PC-9 (cell line): ENCODE measurements around the gene NUP214. TPM values are rescaled to one million over a fixed set of nuclear protein-coding genes. Genes with fewer than 3 reads are reported as not detected.

Experiments
- BruUV-seq: library from RNA; stranded (reverse); fragments of 400-500 nt; replicated peaks from 2 replicates; lab custom pipeline; 2021; lab: Mats Ljungman, UMichigan
- CTCF ChIA-PET: fragments of 300-600 bp; sonication (Branson Sonifier 250); formaldehyde crosslinking; loops from one replicate; lab custom pipeline; 2022; ENCODE audit warnings: antibody characterized with exemption; lab: Charles Lee
- POLR2A ChIA-PET: fragments of 300-600 bp; sonication (Branson Sonifier 250); formaldehyde crosslinking; loops from one replicate; lab custom pipeline; 2022; ENCODE audit warnings: antibody characterized with exemption; ENCODE audit not compliant: unreplicated experiment; lab: Charles Lee
- DNase-seq, 2 experiments: peaks; one replicate each; pipeline versions ENCODE4 v3.0.0 to v3.0.0-alpha.2; 2015 to 2022; ENCODE audit warnings: mixed read lengths in 1 of 2
- H2AFZ ChIP-seq: fragments of 200-600 bp; sonication (generic); 2 replicates; pipeline ENCODE4 v1.8.1; 2017; ENCODE audit warnings: antibody characterized with exemption
- H3F3A ChIP-seq: fragments of 200-600 bp; sonication (generic); 2 replicates; pipeline ENCODE4 v1.8.1; 2017; ENCODE audit warnings: antibody characterized with exemption, mild to moderate bottlenecking, low read depth; ENCODE audit not compliant: insufficient read depth
- H3K27ac ChIP-seq: fragments of 200-600 bp; sonication (generic); 2 replicates; pipeline ENCODE4 v1.6.1; 2016; ENCODE audit warnings: mixed run types
- H3K27me3 ChIP-seq: fragments of 200-600 bp; sonication (generic); 2 replicates; pipeline ENCODE4 v1.6.1; 2016; ENCODE audit warnings: low read depth, mixed run types; ENCODE audit not compliant: insufficient read depth
- H3K36me3 ChIP-seq: fragments of 200-600 bp; sonication (generic); 2 replicates; pipeline ENCODE4 v1.6.1; 2016; ENCODE audit warnings: low read depth, mixed run types
- H3K4me1 ChIP-seq: fragments of 200-600 bp; sonication (generic); replicated peaks from 2 replicates; pipeline ENCODE4 v1.6.1; 2016; ENCODE audit warnings: mixed run types; ENCODE audit not compliant: insufficient read depth
- H3K4me2 ChIP-seq: fragments of 200-600 bp; sonication (generic); 2 replicates; pipeline ENCODE4 v1.6.1; 2017; ENCODE audit warnings: mixed run types
- H3K4me3 ChIP-seq: fragments of 200-600 bp; sonication (generic); 2 replicates; pipeline ENCODE4 v1.6.1; 2016; ENCODE audit warnings: mixed run types
- H3K79me2 ChIP-seq: fragments of 200-600 bp; sonication (generic); 2 replicates; pipeline ENCODE4 v1.6.1; 2017; ENCODE audit warnings: low read depth, mixed run types
- H3K9me2 ChIP-seq: fragments of 200-600 bp; sonication (generic); 2 replicates; pipeline ENCODE4 v1.8.1; 2017; ENCODE audit warnings: mild to moderate bottlenecking; ENCODE audit not compliant: insufficient read depth
- H3K9me3 ChIP-seq: fragments of 200-600 bp; sonication (generic); 2 replicates; pipeline ENCODE4 v1.8.1; 2016; ENCODE audit warnings: low read depth; ENCODE audit not compliant: insufficient read depth
- H4K20me1 ChIP-seq: fragments of 200-600 bp; sonication (generic); 2 replicates; pipeline ENCODE4 v1.8.1; 2017; ENCODE audit not compliant: insufficient read depth
- CTCF ChIP-seq: fragments of 200-600 bp; sonication (generic); conservative IDR thresholded peaks from 2 replicates; pipeline ENCODE4 v1.6.1; 2017; ENCODE audit warnings: mixed run types, antibody characterized with exemption, mild to moderate bottlenecking, moderate library complexity
- EZH2 ChIP-seq: fragments of 200-600 bp; sonication (generic); IDR thresholded peaks from 2 replicates; pipeline ENCODE4 v1.8.0; 2017; ENCODE audit warnings: antibody characterized with exemption, low read depth
- intact Hi-C: fragments of 100-400 bp; cut with micrococcal nuclease; formaldehyde crosslinking; loops from one replicate; pipeline ENCODE4 v1.10.0; 2022; ENCODE audit not compliant: unreplicated experiment
- total RNA-seq: library from RNA; stranded (reverse); gene quantifications from 2 replicates; pipeline ENCODE4 v1.2.3, GENCODE V29; 2021

Gene NUP214
- total RNA-seq, 1 experiment from 2014 or later: 59.0 TPM

- no peaks in the 10 kb centered on the region for H3K79me2 ChIP-seq
- no peaks in the 10 kb centered on the region for H3F3A ChIP-seq
- H3K9me3 ChIP-seq: no peaks in the 10 kb centered on the region
- peaks cover 36% of the 10 kb centered on the region for H3K27me3 ChIP-seq
- ChIA-PET POLR2A (no interaction called here), CTCF (no interaction called here)
- H2AFZ ChIP-seq: no peak overlapping the region
- TF ChIP-seq CTCF: no peak
- no peak for TF ChIP-seq EZH2
- no peak overlapping the region for H3K4me3 ChIP-seq
- H3K4me2 ChIP-seq: peak overlapping the region; percentile 65; the same call in 1 of the 2 replicates
- no peaks in the 10 kb centered on the region for H3K9me2 ChIP-seq
- no peaks in the 10 kb centered on the region for H3K36me3 ChIP-seq
- no peak overlapping the region for H3K27ac ChIP-seq
- H4K20me1 ChIP-seq: no peaks in the 10 kb centered on the region
- intact Hi-C loops: loop anchor here (5.0 kb wide), 1 partner anchor 59 kb away; no protein-coding TSS in a partner anchor
- DNase-seq: peak in 1 of 2 experiments; percentile 17
- no TSS peak for BruUV-seq
- no peaks in the 10 kb centered on the region for H3K4me1 ChIP-seq
These were observed 153.3 kb downstream of the NUP214 start for GRCh38 chr9:131278702-131279111.

DNA sequence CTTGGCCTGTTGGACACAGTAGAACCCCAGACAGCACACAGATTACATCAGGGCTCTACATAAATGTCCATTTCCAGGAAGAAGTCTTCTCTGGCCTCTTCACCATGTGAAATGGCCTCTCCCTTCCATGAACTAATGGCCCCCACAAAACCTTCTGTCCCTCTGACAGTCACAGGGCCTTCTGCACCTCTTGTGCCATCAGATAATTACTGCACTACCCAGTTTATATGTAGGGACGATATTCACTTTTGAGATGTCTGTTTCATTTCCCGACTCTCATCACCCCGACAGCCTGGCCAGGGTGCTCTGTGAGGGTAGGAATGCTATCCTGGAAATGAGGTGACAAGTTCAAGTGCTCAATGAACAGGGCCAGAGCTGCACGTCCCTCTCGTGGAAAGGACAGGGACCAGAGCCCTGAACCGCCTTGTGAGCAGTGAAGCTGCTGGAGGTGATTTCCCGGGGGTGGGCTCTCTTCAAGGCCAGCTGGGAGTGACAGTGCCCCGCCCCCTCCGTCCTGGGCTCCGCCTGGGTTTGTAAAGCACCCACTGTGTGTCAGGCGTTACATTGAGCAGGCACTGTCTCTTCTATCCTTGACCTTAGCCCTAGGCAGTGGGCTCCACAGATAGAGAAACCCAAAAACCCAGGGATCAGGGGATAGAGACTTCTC is 153.9 kb downstream of the NUP214 start:
- Histone ChIP-seq H3K36me3 (no peaks in the 10 kb centered on the region), H3K27ac (no peak overlapping the region), H3K9me2 (no peaks in the 10 kb centered on the region), H3K9me3 (no peaks in the 10 kb centered on the region), H3K79me2 (no peaks in the 10 kb centered on the region), H3K4me2 (0 out of 2 replicates have a peak overlapping the region, but pooled peaks have one; percentile 65), H2AFZ (no peak overlapping the region), H4K20me1 (no peaks in the 10 kb centered on the region), H3K4me1 (no peaks in the 10 kb centered on the region), H3F3A (no peaks in the 10 kb centered on the region), H3K4me3 (no peak overlapping the region), H3K27me3 (peaks cover 36% of the 10 kb centered on the region)
- ChIA-PET POLR2A (no interaction called here), CTCF (no interaction called here)
- TF ChIP-seq CTCF (no peak), EZH2 (no peak)
- intact Hi-C loops: loop anchor here (5.0 kb wide), 1 partner anchor 58 kb away; no protein-coding TSS in a partner anchor
- BruUV-seq: no TSS peak
- DNase-seq: no peak

DNA sequence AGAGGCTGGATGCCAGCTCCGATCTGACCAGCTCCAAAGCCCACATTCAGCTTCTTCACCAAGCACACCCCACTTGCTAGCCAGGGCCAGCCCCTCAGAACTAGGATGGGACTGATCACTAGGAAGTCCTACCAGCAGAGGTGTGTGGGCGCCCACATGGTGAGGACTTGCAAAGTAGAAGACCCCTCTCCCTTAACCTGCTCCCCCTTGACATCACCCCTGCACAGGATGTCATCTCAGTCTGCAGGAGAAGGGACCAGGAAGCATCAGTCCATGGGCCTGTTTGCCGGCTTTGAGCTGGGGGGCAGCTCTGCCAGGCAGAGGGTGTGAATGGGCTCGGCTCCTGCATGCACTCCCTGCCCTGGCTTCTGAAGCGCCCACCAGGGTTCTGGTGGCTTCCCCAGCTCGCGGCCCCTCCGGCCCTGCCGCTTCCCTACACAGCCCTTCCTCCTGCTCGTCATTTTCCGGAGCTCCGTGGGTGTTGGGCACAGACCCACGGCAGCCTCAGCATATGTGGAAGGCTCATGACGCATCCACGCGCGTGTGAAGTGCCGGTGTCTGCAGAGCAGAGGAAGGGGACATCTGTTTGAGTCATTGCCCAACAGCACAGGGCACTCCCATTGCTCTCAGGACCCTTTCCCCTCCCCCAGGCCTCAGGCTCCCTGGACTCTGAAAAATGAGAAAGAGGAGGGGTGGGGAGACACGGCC is 154.6 kb downstream of the NUP214 start:
- POLR2A ChIA-PET: interaction anchor here (0.5 kb wide), 1 partner anchor 155 kb away, joined by 6 read pairs; the partner anchor contains the start of gene NUP214
- intact Hi-C loops: loop anchor here (5.0 kb wide), 1 partner anchor 57 kb away; no protein-coding TSS in a partner anchor
- Histone ChIP-seq H3F3A (no peaks in the 10 kb centered on the region), H3K79me2 (no peaks in the 10 kb centered on the region), H3K36me3 (no peaks in the 10 kb centered on the region), H3K4me2 (no peak overlapping the region), H3K27me3 (peaks cover 36% of the 10 kb centered on the region), H3K4me3 (no peak overlapping the region), H3K9me2 (no peaks in the 10 kb centered on the region), H4K20me1 (no peaks in the 10 kb centered on the region), H2AFZ (no peak overlapping the region), H3K9me3 (no peaks in the 10 kb centered on the region), H3K4me1 (no peaks in the 10 kb centered on the region), H3K27ac (no peak overlapping the region)
- CTCF ChIA-PET: no interaction called here
- TF ChIP-seq EZH2: no peak
- TF ChIP-seq CTCF: no peak
- no peak for DNase-seq
- BruUV-seq: no TSS peak
